Right lobe of liver (tissue), 4 donors: ENCODE measurements around the gene UBE2O.

ENCODE experiments used
- POLR2A ChIP-seq: fragments of 450-650 bp; IDR thresholded peaks from one replicate; pipeline ENCODE4 v1.6.1; 2017; ENCODE audit warnings: antibody characterized with exemption, mild to moderate bottlenecking
- TF ChIP-seq, protein P1 (sequence below), 4 donors: fragments of 200-600 bp in 3 of 4; fragments of 450-650 bp in 1 of 4; IDR thresholded peaks; one replicate each; pipeline versions ENCODE4 v1.5.1 to v1.8.0; 2016 to 2022; ENCODE audit warnings: antibody characterized with exemption in 4 of 4, mild to moderate bottlenecking in 2 of 4
- donor health status: DM: no; HTN: no; CAD: no.
- donor health status: DM: no; HTN: no; CAD: no.
- donor health status: DM: no; HTN: yes; CAD: no.

DNA sequence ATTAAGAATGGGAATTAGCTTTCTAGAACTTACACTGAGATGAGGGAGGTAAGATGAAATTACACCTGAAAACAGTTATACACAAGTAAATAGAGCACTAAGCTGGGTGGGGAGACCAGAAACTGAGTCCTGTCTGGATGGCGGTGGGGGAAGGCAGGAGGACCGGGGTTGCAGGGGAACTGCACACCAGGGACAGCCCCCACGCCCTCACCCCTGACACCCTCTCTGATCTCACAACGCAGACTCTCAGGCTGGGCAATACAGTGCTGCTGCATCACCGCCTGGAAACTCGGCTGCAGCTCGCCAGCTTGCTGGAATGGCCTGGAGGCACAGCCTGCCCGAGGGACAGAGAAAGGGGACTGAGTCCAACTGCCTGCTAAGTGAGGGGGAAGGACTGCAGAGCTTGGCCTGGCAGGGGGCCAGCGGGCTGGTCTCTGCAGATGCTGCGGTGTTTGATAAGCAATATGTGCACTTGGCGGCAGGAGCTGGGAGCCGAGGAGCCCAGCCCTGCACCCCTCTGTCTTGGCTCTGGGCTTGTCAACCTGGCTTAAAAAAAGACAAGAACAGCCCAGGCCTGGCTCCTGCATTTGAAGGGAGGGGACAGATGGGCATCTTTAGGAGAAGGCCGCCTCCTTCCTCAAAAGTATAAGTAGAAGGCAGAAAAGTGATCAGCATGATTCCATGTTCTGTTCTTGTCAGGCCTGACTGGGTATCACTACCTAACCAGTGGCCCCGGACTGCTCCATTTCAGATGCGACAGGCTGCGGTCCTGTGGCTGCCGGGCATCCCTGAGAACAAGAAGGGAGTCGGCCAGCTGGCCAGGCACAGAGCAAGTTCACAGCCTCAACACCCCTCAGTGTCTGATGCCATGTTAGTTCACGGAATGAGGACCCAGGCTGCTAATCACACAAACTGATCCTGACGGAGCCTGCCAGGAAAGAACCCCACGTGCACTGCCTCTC is 38.3 kb downstream of the UBE2O start:
- TF ChIP-seq, protein P1, sequence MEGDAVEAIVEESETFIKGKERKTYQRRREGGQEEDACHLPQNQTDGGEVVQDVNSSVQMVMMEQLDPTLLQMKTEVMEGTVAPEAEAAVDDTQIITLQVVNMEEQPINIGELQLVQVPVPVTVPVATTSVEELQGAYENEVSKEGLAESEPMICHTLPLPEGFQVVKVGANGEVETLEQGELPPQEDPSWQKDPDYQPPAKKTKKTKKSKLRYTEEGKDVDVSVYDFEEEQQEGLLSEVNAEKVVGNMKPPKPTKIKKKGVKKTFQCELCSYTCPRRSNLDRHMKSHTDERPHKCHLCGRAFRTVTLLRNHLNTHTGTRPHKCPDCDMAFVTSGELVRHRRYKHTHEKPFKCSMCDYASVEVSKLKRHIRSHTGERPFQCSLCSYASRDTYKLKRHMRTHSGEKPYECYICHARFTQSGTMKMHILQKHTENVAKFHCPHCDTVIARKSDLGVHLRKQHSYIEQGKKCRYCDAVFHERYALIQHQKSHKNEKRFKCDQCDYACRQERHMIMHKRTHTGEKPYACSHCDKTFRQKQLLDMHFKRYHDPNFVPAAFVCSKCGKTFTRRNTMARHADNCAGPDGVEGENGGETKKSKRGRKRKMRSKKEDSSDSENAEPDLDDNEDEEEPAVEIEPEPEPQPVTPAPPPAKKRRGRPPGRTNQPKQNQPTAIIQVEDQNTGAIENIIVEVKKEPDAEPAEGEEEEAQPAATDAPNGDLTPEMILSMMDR (IDR thresholded peaks at IDR 0.05): no peak
- no peak for TF ChIP-seq POLR2A
